CD4-positive, alpha-beta T cell treated with Interleukin-2 at 100 ng/mL for 4 hours (primary cell): ENCODE data around the gene MAGI2.

Experiments
- DNase-seq: peaks from one replicate; pipeline ENCODE4 v3.0.0-alpha.2; 2020; ENCODE audit warnings: low spot score

Gene MAGI2

GRCh38 chr7:78139335-78139734 lies 1314.1 kb downstream of the MAGI2 start:
- no peak for DNase-seq

GRCh38 chr7:78134774-78135173 lies 1318.7 kb downstream of the MAGI2 start:
- DNase-seq, result no peak

- DNase-seq, result no peak
Measured at GRCh38 chr7:78134256-78134655, 1319.2 kb downstream of the MAGI2 start.

GRCh38 chr7:78130446-78131215 lies 1322.8 kb downstream of the MAGI2 start:
- no peak for DNase-seq

- DNase-seq, result no peak
Measured at GRCh38 chr7:78129865-78130264, 1323.6 kb downstream of the MAGI2 start.

GRCh38 chr7:78127009-78127408 lies 1326.5 kb downstream of the MAGI2 start:
- DNase-seq, result no peak

GRCh38 chr7:78125884-78126283 lies 1327.6 kb downstream of the MAGI2 start:
- DNase-seq, result no peak

GRCh38 chr7:78124216-78124615 lies 1329.3 kb downstream of the MAGI2 start:
- no peak for DNase-seq

- DNase-seq, result no peak
Measured at GRCh38 chr7:78121888-78122287, 1331.6 kb downstream of the MAGI2 start.

GRCh38 chr7:78118470-78118869 lies 1335.0 kb downstream of the MAGI2 start:
- DNase-seq, result no peak

- no peak for DNase-seq
Measured at GRCh38 chr7:78115876-78116275, 1337.6 kb downstream of the MAGI2 start.

- DNase-seq, result no peak
Measured at GRCh38 chr7:78114993-78115392, 1338.5 kb downstream of the MAGI2 start.

GRCh38 chr7:78112488-78112887 lies 1341.0 kb downstream of the MAGI2 start:
- no peak for DNase-seq

- DNase-seq, result no peak
Measured at GRCh38 chr7:78111386-78111785, 1342.1 kb downstream of the MAGI2 start.

GRCh38 chr7:78103475-78103874 lies 1350.0 kb downstream of the MAGI2 start:
- no peak for DNase-seq

GRCh38 chr7:78101076-78101475 lies 1352.4 kb downstream of the MAGI2 start:
- no peak for DNase-seq

- DNase-seq, result no peak
Measured at GRCh38 chr7:78099715-78100394, 1353.6 kb downstream of the MAGI2 start.

- no peak for DNase-seq
Measured at GRCh38 chr7:78095549-78095948, 1357.9 kb downstream of the MAGI2 start.

- no peak for DNase-seq
Measured at GRCh38 chr7:78092331-78092730, 1361.1 kb downstream of the MAGI2 start.

GRCh38 chr7:78090616-78091015 lies 1362.9 kb downstream of the MAGI2 start:
- DNase-seq, result no peak

GRCh38 chr7:78083476-78084120 lies 1369.9 kb downstream of the MAGI2 start:
- DNase-seq, result no peak

GRCh38 chr7:78082556-78082955 lies 1370.9 kb downstream of the MAGI2 start:
- no peak for DNase-seq

GRCh38 chr7:78081888-78082287 lies 1371.6 kb downstream of the MAGI2 start:
- no peak for DNase-seq
